ENCODE results near the gene GPR162.

- TF ChIP-seq CTCF (conservative IDR thresholded peaks at IDR 0.05; ENCODE audit: low read length) (no peak), EZH2phosphoT487 (IDR thresholded peaks at IDR 0.05; ENCODE audit: borderline replicate concordance, low read depth, low read length) (no peak)
These were observed 46.0 kb downstream of the GPR162 start, which contains the start of gene TPI1 for GRCh38 chr12:6867413-6868210.
